Suprapubic skin (tissue), 4 donors: ENCODE data around the gene ENDOU. TPM values are rescaled to one million over a fixed set of nuclear protein-coding genes. Genes with fewer than 3 reads are reported as not detected.

Experiments used
- DNase-seq, 2 donors: peaks; one replicate each; pipeline ENCODE4 v3.0.0-alpha.2; 2019; ENCODE audit warnings: low spot score in 2 of 2
- H3K27ac ChIP-seq: fragments of 200-600 bp; sonication (generic); one replicate; pipeline ENCODE4 v1.5.1; 2019
- H3K27me3 ChIP-seq: fragments of 200-600 bp; sonication (generic); one replicate; pipeline ENCODE4 v1.5.1; 2019
- H3K36me3 ChIP-seq: fragments of 200-600 bp; sonication (generic); one replicate; pipeline ENCODE4 v1.5.1; 2019
- H3K4me1 ChIP-seq: fragments of 200-600 bp; sonication (generic); one replicate; pipeline ENCODE4 v1.5.1; 2019
- H3K4me3 ChIP-seq: fragments of 200-600 bp; sonication (generic); one replicate; pipeline ENCODE4 v1.5.1; 2019; ENCODE audit warnings: mild to moderate bottlenecking
- H3K9me3 ChIP-seq: fragments of 200-600 bp; sonication (generic); one replicate; pipeline ENCODE4 v1.5.1; 2019
- CTCF ChIP-seq, 2 donors: fragments of 200-600 bp in 1 of 2; fragments of 450-650 bp in 1 of 2; sonication (generic) in 1 of 2; IDR thresholded peaks; one replicate each; pipeline ENCODE4 v1.5.1; 2016 to 2019; ENCODE audit warnings: antibody characterized with exemption in 2 of 2, mild to moderate bottlenecking in 1 of 2, moderate library complexity in 1 of 2
- EP300 ChIP-seq: sonication (generic); formaldehyde crosslinking; IDR thresholded peaks from one replicate; pipeline ENCODE4 v1.6.1; 2017; ENCODE audit warnings: antibody characterized with exemption
- POLR2A ChIP-seq, 2 donors: fragments of 450-650 bp; IDR thresholded peaks; one replicate each; pipeline ENCODE4 v1.6.1; 2017; ENCODE audit warnings: antibody characterized with exemption in 2 of 2, mild to moderate bottlenecking in 2 of 2, moderate library complexity in 2 of 2
- POLR2AphosphoS5 ChIP-seq, 3 donors: sonication (generic); formaldehyde crosslinking; IDR thresholded peaks; one replicate each; pipeline ENCODE4 v1.6.1; 2017; ENCODE audit warnings: antibody characterized with exemption in 3 of 3
- WGBS: methylation state at CpG from one replicate; pipeline ENCODE4 v1.1.5; 2018; 5-methylcytosine and 5-hydroxymethylcytosine counted together
- total RNA-seq, 4 donors: library from RNA; depleted of rRNA; stranded (reverse); fragments of >200 nt; gene quantifications; one replicate each; pipeline ENCODE4 v1.1.0, GENCODE V29; 2016

ENDOU gene
- total RNA-seq, 4 donors from 2014 or later, result 3.5 to 36.1 (median 20.8) TPM

- Histone ChIP-seq H3K9me3 (no peaks in the 10 kb centered on the region), H3K4me1 (peaks cover 65% of the 10 kb centered on the region), H3K36me3 (no peaks in the 10 kb centered on the region), H3K4me3 (peak overlapping the region; percentile 94), H3K27ac (no peak overlapping the region), H3K27me3 (no peaks in the 10 kb centered on the region)
- no peak for DNase-seq
- WGBS, result 77% methylated on average over 13 of the region's 13 CpGs
- TF ChIP-seq CTCF (IDR thresholded peaks at IDR 0.05), result no peak
- no peak for TF ChIP-seq EP300
- TF ChIP-seq POLR2A (IDR thresholded peaks at IDR 0.05), result no peak
- no peak for TF ChIP-seq POLR2AphosphoS5 (IDR thresholded peaks at IDR 0.05)
Measured at GRCh38 chr12:47772094-47772660, 46.9 kb upstream of the ENDOU start.

GRCh38 chr12:47771304-47771703, 46.0 kb upstream of the ENDOU start:
- TF ChIP-seq CTCF (IDR thresholded peaks at IDR 0.05) (no peak), POLR2A (IDR thresholded peaks at IDR 0.05) (no peak), EP300 (no peak), POLR2AphosphoS5 (IDR thresholded peaks at IDR 0.05) (no peak)
- no peaks in the 10 kb centered on the region for H3K36me3 ChIP-seq
- H3K27ac ChIP-seq, result no peak overlapping the region
- H3K4me1 ChIP-seq, result peaks cover 63% of the 10 kb centered on the region
- DNase-seq, result no peak
- no peak overlapping the region for H3K4me3 ChIP-seq
- no peaks in the 10 kb centered on the region for H3K9me3 ChIP-seq
- no peaks in the 10 kb centered on the region for H3K27me3 ChIP-seq
- 92% methylated on average over 6 of the region's 6 CpGs for WGBS

GRCh38 chr12:47770086-47770726, 44.9 kb upstream of the ENDOU start:
- no peaks in the 10 kb centered on the region for H3K27me3 ChIP-seq
- TF ChIP-seq POLR2A (IDR thresholded peaks at IDR 0.05) (no peak), EP300 (no peak), CTCF (IDR thresholded peaks at IDR 0.05) (no peak), POLR2AphosphoS5 (IDR thresholded peaks at IDR 0.05) (no peak)
- no peaks in the 10 kb centered on the region for H3K36me3 ChIP-seq
- WGBS, result 83% methylated on average over 3 of the region's 3 CpGs
- no peak overlapping the region for H3K27ac ChIP-seq
- peaks cover 57% of the 10 kb centered on the region for H3K4me1 ChIP-seq
- no peak overlapping the region for H3K4me3 ChIP-seq
- no peak for DNase-seq
- no peaks in the 10 kb centered on the region for H3K9me3 ChIP-seq

GRCh38 chr12:47769234-47770085, 44.2 kb upstream of the ENDOU start:
- Histone ChIP-seq H3K36me3 (no peaks in the 10 kb centered on the region), H3K27me3 (no peaks in the 10 kb centered on the region), H3K27ac (no peak overlapping the region), H3K4me3 (no peak overlapping the region), H3K4me1 (peaks cover 50% of the 10 kb centered on the region), H3K9me3 (no peaks in the 10 kb centered on the region)
- TF ChIP-seq EP300 (no peak), POLR2AphosphoS5 (IDR thresholded peaks at IDR 0.05) (no peak), CTCF (IDR thresholded peaks at IDR 0.05) (no peak), POLR2A (IDR thresholded peaks at IDR 0.05) (no peak)
- 83% methylated on average over 4 of the region's 4 CpGs for WGBS
- no peak for DNase-seq

- H3K4me3 ChIP-seq, result no peak overlapping the region
- TF ChIP-seq POLR2A (IDR thresholded peaks at IDR 0.05) (no peak), CTCF (IDR thresholded peaks at IDR 0.05) (no peak), POLR2AphosphoS5 (IDR thresholded peaks at IDR 0.05) (no peak)
- WGBS, result 42% methylated on average over 2 of the region's 2 CpGs
- no peaks in the 10 kb centered on the region for H3K9me3 ChIP-seq
- no peaks in the 10 kb centered on the region for H3K36me3 ChIP-seq
- DNase-seq, result no peak
- H3K27ac ChIP-seq, result no peak overlapping the region
- H3K27me3 ChIP-seq, result no peaks in the 10 kb centered on the region
- H3K4me1 ChIP-seq, result peaks cover 48% of the 10 kb centered on the region
Measured at GRCh38 chr12:47768323-47768811, 43.1 kb upstream of the ENDOU start.
